H9 (cell line): Measurements from ENCODE around the gene KCNIP3. TPM values are rescaled to one million over a fixed set of nuclear protein-coding genes. Genes with fewer than 3 reads are reported as not detected.

Experiments used
- DNase-seq: peaks from one replicate; pipeline ENCODE4 v3.0.0-alpha.2; 2017
- H2AFZ ChIP-seq: one replicate; pipeline ENCODE4 v1.6.1; 2013; ENCODE audit warnings: mild to moderate bottlenecking, low read length, control low read depth, moderate library complexity
- H2AK5ac ChIP-seq: 2 replicates; pipeline ENCODE4 v1.6.1; 2013; ENCODE audit warnings: low read length, control low read depth, mixed read lengths; ENCODE audit not compliant: insufficient read length
- H2BK120ac ChIP-seq: one replicate; pipeline ENCODE4 v1.6.1; 2013; ENCODE audit warnings: low read depth, mild to moderate bottlenecking, low read length, control low read depth, inconsistent platforms; ENCODE audit not compliant: poor library complexity, severe bottlenecking
- H2BK12ac ChIP-seq: 2 replicates; pipeline ENCODE4 v1.6.1; 2013; ENCODE audit warnings: low read length, control low read depth, mixed read lengths, low read depth; ENCODE audit not compliant: insufficient read length
- H2BK15ac ChIP-seq: 2 replicates; pipeline ENCODE4 v1.6.1; 2013; ENCODE audit warnings: low read depth, low read length, control low read depth
- H2BK20ac ChIP-seq: one replicate; pipeline ENCODE4 v1.6.1; 2013; ENCODE audit warnings: low read depth, mild to moderate bottlenecking, low read length, control low read depth, inconsistent platforms; ENCODE audit not compliant: poor library complexity, severe bottlenecking
- H2BK5ac ChIP-seq: 2 replicates; pipeline ENCODE4 v1.6.1; 2013; ENCODE audit warnings: low read length, control low read depth, mixed read lengths; ENCODE audit not compliant: insufficient read length
- H3K14ac ChIP-seq: 2 replicates; pipeline ENCODE4 v1.6.1; 2013; ENCODE audit warnings: low read length, control low read depth; ENCODE audit not compliant: insufficient read depth
- H3K18ac ChIP-seq: 2 replicates; pipeline ENCODE4 v1.6.1; 2013; ENCODE audit warnings: low read depth, mild to moderate bottlenecking, mixed read lengths, low read length, control low read depth; ENCODE audit not compliant: insufficient read length
- H3K23ac ChIP-seq: 2 replicates; pipeline ENCODE4 v1.6.1; 2013; ENCODE audit warnings: low read length, control low read depth, mixed read lengths, low read depth; ENCODE audit not compliant: insufficient read length
- H3K23me2 ChIP-seq: 2 replicates; pipeline ENCODE4 v1.6.1; 2013; ENCODE audit warnings: low read depth, mild to moderate bottlenecking, mixed read lengths, low read length, control low read depth; ENCODE audit not compliant: insufficient read length, poor library complexity, severe bottlenecking
- H3K27ac ChIP-seq: 2 replicates; pipeline ENCODE4 v1.5.1; 2013; ENCODE audit warnings: low read length, control low read depth, mixed read lengths, low read depth; ENCODE audit not compliant: insufficient read length
- H3K27me3 ChIP-seq: 2 replicates; pipeline ENCODE4 v1.6.1; 2013; ENCODE audit warnings: low read length, control low read depth, inconsistent platforms; ENCODE audit not compliant: insufficient read depth
- H3K4ac ChIP-seq: 2 replicates; pipeline ENCODE4 v1.6.1; 2013; ENCODE audit warnings: low read depth, mild to moderate bottlenecking, control low read depth, inconsistent platforms, low read length, moderate library complexity
- H3K4me1 ChIP-seq: 2 replicates; pipeline ENCODE4 v1.6.1; 2013; ENCODE audit warnings: low read length, control low read depth, inconsistent platforms; ENCODE audit not compliant: insufficient read depth
- H3K4me2 ChIP-seq: 2 replicates; pipeline ENCODE4 v1.6.1; 2013; ENCODE audit warnings: low read length, control low read depth, mixed read lengths; ENCODE audit not compliant: insufficient read length, insufficient read depth
- H3K56ac ChIP-seq: 2 replicates; pipeline ENCODE4 v1.6.1; 2013; ENCODE audit warnings: low read depth, mild to moderate bottlenecking, mixed read lengths, low read length, control low read depth; ENCODE audit not compliant: insufficient read length
- H3K79me1 ChIP-seq: 2 replicates; pipeline ENCODE4 v1.6.1; 2013; ENCODE audit warnings: low read depth, mild to moderate bottlenecking, moderate library complexity, low read length, control low read depth, inconsistent platforms; ENCODE audit not compliant: insufficient read depth, poor library complexity, severe bottlenecking
- H3K79me2 ChIP-seq: 2 replicates; pipeline ENCODE4 v1.6.1; 2013; ENCODE audit warnings: low read length, control low read depth, inconsistent platforms; ENCODE audit not compliant: insufficient read depth
- H3K9ac ChIP-seq: 2 replicates; pipeline ENCODE4 v1.6.1; 2013; ENCODE audit warnings: low read length, control low read depth, mixed read lengths; ENCODE audit not compliant: insufficient read length; ENCODE audit errors: extremely low read depth
- H3K9me3 ChIP-seq: one replicate; pipeline ENCODE4 v1.6.1; 2013; ENCODE audit warnings: low read depth, low read length, inconsistent platforms; ENCODE audit not compliant: control insufficient read depth
- H3T11ph ChIP-seq: one replicate; pipeline ENCODE4 v1.6.1; 2013; ENCODE audit warnings: mild to moderate bottlenecking, low read length, control low read depth, inconsistent platforms
- H4K20me1 ChIP-seq: one replicate; pipeline ENCODE4 v1.6.1; 2013; ENCODE audit not compliant: control insufficient read depth, insufficient read length, insufficient read depth
- H4K5ac ChIP-seq: 2 replicates; pipeline ENCODE4 v1.6.1; 2013; ENCODE audit warnings: low read depth, mild to moderate bottlenecking, mixed read lengths, low read length, control low read depth; ENCODE audit not compliant: insufficient read length
- H4K8ac ChIP-seq: replicated peaks from 2 replicates; pipeline ENCODE4 v1.6.1; 2013; ENCODE audit warnings: low read length, control low read depth, mixed read lengths, low read depth; ENCODE audit not compliant: insufficient read length
- H4K91ac ChIP-seq: 2 replicates; pipeline ENCODE4 v1.6.1; 2013; ENCODE audit warnings: low read depth, mild to moderate bottlenecking, moderate library complexity, mixed read lengths, low read length, control low read depth; ENCODE audit not compliant: insufficient read length
- H3K27ac Mint-ChIP-seq, 3 experiments: 2 replicates in 2 of 3; 3 replicates in 1 of 3; pipeline ENCODE4 v1.8.0; 2020 to 2021; ENCODE audit warnings: mixed read lengths in 3 of 3, mild to moderate bottlenecking in 1 of 3, moderate library complexity in 1 of 3
- H3K27me3 Mint-ChIP-seq: 2 replicates; pipeline ENCODE4 v1.8.0; 2021; ENCODE audit warnings: low read depth, mild to moderate bottlenecking, moderate library complexity, mixed read lengths
- H3K36me3 Mint-ChIP-seq, 3 experiments: 2 replicates in 2 of 3; 3 replicates in 1 of 3; pipeline ENCODE4 v1.8.0; 2020 to 2021; ENCODE audit warnings: low read depth in 3 of 3, mixed read lengths in 3 of 3; ENCODE audit not compliant: insufficient read depth in 1 of 3
- H3K4me1 Mint-ChIP-seq, 2 experiments: 2 replicates each; pipeline ENCODE4 v1.8.0; 2020; ENCODE audit warnings: mixed read lengths in 2 of 2
- H3K4me3 Mint-ChIP-seq, 2 experiments: 2 replicates in 1 of 2; 3 replicates in 1 of 2; pipeline ENCODE4 v1.8.0; 2020 to 2021; ENCODE audit warnings: mild to moderate bottlenecking in 2 of 2, mixed read lengths in 2 of 2, moderate library complexity in 1 of 2
- H3K9me3 Mint-ChIP-seq, 2 experiments: 2 replicates in 1 of 2; 3 replicates in 1 of 2; pipeline ENCODE4 v1.8.0; 2020; ENCODE audit warnings: mild to moderate bottlenecking in 2 of 2, mixed read lengths in 2 of 2, moderate library complexity in 1 of 2
- CTCF ChIP-seq: fragments of 200-600 bp; sonication (generic); conservative IDR thresholded peaks from 3 replicates; pipeline ENCODE4 v1.8.0; 2021; ENCODE audit warnings: antibody characterized with exemption, mild to moderate bottlenecking
- WGBS: extraction: QIAGEN DNeasy Blood & Tissue Kit; methylation state at CpG from one replicate; pipeline ENCODE4 v1.1.7; 2013; ENCODE audit warnings: missing lambda C conversion rate, low lambda C conversion rate, mixed read lengths; ENCODE audit not compliant: insufficient read length; ENCODE audit errors: extremely low coverage; 5-methylcytosine and 5-hydroxymethylcytosine counted together
- total RNA-seq: library from RNA; stranded (reverse); gene quantifications from 2 replicates; pipeline ENCODE4 v1.2.1, GENCODE V29; 2021

KCNIP3 gene
- total RNA-seq, 1 experiment from 2014 or later: 1.5 TPM

- Histone ChIP-seq H3T11ph (no peak overlapping the region), H2BK120ac (no peak overlapping the region), H3K79me1 (no peaks in the 10 kb centered on the region), H3K14ac (no peak overlapping the region), H2BK15ac (no peak overlapping the region), H3K4ac (no peak overlapping the region), H3K79me2 (no peaks in the 10 kb centered on the region), H4K8ac (no peak overlapping the region), H4K91ac (no peak overlapping the region), H3K27me3 (no peaks in the 10 kb centered on the region), H3K56ac (no peak overlapping the region), H3K18ac (no peak overlapping the region), H2AFZ (no peak overlapping the region), H2BK5ac (no peak overlapping the region), H3K27ac (no peak overlapping the region), H4K20me1 (no peaks in the 10 kb centered on the region), H2BK20ac (no peak overlapping the region), H2AK5ac (no peak overlapping the region), H3K9ac (no peak overlapping the region), H3K4me1 (no peaks in the 10 kb centered on the region), H3K9me3 (no peaks in the 10 kb centered on the region), H3K23me2 (no peaks in the 10 kb centered on the region), H3K4me2 (no peak overlapping the region), H2BK12ac (no peak overlapping the region), H3K23ac (no peak overlapping the region), H4K5ac (no peak overlapping the region)
- no peak for TF ChIP-seq CTCF
- DNase-seq: peak; percentile 12
- Mint-ChIP-seq H3K27ac (peak overlapping the region in 1 of 3 experiments; percentile 49; a peak in 2 of 7 replicates), H3K36me3 (no peaks in the 10 kb centered on the region), H3K4me1 (no peaks in the 10 kb centered on the region; a peak in 1 of 4 replicates), H3K9me3 (peaks cover 0 to 4% of the 10 kb centered on the region in 2 experiments; a peak in 1 of 5 replicates), H3K4me3 (no peak overlapping the region), H3K27me3 (no peaks in the 10 kb centered on the region; the same call in none of the 2 replicates)
- no CpG with 5 or more reads among the region's 11 CpGs for WGBS
Measured at GRCh38 chr2:95267458-95268210, 29.5 kb upstream of the KCNIP3 start.
